ENCODE results near the gene NMNAT2. TPM values are rescaled to one million over a fixed set of nuclear protein-coding genes. Genes with fewer than 3 reads are reported as not detected.

NMNAT2 gene
- total and polyA plus RNA-seq, 2 experiments from 2014 or later = 0.12 TPM; not detected in 1

DNA sequence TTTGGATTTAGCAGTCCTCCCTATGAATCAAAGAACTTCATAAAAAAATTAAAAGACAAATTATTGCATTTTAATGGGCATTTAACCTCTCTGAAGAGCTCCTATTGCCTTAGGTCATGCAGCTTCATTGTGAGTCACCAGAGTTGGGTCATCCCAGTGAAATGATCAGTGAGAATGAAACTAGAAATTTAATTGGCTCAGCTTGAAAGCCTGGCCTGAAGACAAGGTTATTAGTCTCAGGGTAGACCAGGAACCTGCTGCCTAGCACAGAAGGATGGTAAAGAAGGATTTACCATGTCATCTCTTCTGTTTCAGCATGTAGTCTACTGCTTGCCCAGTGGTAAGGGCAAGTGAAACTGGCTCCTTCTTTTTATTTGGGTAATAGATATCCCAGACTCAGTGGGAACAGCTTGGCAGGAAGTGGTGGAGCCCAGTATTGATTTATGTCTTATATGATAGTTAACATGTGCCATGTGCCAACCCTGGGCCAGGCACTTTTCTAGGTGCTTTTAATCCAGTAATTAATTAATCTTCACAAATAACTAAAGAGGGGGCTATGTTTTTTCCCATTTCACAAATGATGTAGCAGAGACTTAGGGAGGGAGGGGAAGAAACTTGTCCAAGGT is 208.5 kb downstream of the NMNAT2 start:
- DNase-seq (ENCODE audit: low read depth in 1 of 2, low spot score in 1 of 2) = peak in 1 of 2 donors; percentile 74
- TF ChIP-seq, protein P1, sequence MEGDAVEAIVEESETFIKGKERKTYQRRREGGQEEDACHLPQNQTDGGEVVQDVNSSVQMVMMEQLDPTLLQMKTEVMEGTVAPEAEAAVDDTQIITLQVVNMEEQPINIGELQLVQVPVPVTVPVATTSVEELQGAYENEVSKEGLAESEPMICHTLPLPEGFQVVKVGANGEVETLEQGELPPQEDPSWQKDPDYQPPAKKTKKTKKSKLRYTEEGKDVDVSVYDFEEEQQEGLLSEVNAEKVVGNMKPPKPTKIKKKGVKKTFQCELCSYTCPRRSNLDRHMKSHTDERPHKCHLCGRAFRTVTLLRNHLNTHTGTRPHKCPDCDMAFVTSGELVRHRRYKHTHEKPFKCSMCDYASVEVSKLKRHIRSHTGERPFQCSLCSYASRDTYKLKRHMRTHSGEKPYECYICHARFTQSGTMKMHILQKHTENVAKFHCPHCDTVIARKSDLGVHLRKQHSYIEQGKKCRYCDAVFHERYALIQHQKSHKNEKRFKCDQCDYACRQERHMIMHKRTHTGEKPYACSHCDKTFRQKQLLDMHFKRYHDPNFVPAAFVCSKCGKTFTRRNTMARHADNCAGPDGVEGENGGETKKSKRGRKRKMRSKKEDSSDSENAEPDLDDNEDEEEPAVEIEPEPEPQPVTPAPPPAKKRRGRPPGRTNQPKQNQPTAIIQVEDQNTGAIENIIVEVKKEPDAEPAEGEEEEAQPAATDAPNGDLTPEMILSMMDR (IDR thresholded peaks at IDR 0.05; ENCODE audit: low read depth, low read length) = no peak
- Histone ChIP-seq H3K27ac (no peak overlapping the region), H3K9me3 (ENCODE audit: low read depth) (no peaks in the 10 kb centered on the region), H3K36me3 (no peaks in the 10 kb centered on the region), H3K4me3 (no peak overlapping the region), H3K4me1 (ENCODE audit: low read depth) (no peaks in the 10 kb centered on the region), H3K27me3 (no peaks in the 10 kb centered on the region)

DNA sequence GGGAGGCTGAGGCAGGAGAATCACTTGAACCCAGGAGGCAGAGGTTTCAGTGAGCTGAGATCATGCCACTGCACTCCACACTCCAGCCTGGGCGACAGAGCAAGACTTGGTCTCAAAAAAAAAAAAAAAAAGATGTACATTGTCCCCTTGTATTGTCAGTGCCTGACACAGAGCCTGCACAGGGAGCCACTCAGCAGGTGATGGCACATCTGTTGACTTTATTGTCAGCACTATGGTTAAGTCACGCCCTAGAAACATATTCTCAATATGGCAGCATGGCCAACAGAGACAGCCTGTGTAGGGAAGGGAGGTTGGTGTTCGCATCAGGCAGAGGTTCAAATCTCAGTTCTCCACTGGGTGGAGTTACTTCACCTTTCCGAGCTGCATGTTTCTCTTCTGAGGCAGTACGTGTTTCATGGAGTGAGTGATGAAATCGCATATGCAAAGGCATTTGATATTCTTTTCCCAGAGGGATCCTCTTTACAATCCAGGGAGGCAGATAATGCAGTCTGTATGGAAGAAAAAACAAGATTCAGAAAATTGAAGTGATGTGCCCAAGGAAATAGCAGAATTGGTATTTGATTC is 211.6 kb downstream of the NMNAT2 start:
- H3K27me3 ChIP-seq = no peaks in the 10 kb centered on the region
- TF ChIP-seq, protein P1 (IDR thresholded peaks at IDR 0.05; ENCODE audit: low read depth, low read length) = no peak
- H3K4me1 ChIP-seq (ENCODE audit: low read depth) = no peaks in the 10 kb centered on the region
- no peak overlapping the region for H3K4me3 ChIP-seq
- H3K9me3 ChIP-seq (ENCODE audit: low read depth) = no peaks in the 10 kb centered on the region
- DNase-seq (ENCODE audit: low read depth in 1 of 2, low spot score in 1 of 2) = peak in 1 of 2 donors; percentile 62
- no peak overlapping the region for H3K27ac ChIP-seq
- no peaks in the 10 kb centered on the region for H3K36me3 ChIP-seq

DNA sequence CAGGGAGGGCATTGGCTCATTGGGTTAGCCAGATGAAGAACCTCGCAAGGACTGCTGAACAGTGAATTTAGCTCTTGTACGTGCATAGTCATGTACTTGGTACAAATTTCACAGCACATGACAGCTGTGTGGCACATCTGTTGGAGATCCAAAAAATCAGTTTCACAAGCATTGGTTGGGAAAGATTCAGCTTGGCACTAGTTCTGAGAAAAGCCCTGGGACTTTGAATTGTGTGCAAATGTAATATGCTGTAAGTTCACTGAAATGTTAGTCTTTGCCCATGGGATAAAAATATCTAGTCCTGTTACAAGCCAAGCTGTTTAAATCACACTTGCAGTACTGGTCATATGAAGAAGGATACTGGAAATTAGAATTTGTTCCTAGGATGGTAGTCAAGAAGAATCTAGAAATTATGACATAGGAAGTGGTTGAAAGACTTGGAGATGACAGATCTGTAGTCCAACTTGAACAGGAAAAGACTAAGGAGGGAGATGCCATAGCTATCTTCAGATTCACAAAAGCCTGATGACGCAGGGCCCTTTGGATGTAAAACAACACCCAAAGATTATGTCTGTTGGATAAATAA is 212.9 kb downstream of the NMNAT2 start:
- Histone ChIP-seq H3K4me1 (ENCODE audit: low read depth) (no peaks in the 10 kb centered on the region), H3K4me3 (no peak overlapping the region), H3K9me3 (ENCODE audit: low read depth) (no peaks in the 10 kb centered on the region), H3K27ac (no peak overlapping the region), H3K36me3 (no peaks in the 10 kb centered on the region), H3K27me3 (no peaks in the 10 kb centered on the region)
- TF ChIP-seq, protein P1 (IDR thresholded peaks at IDR 0.05; ENCODE audit: low read depth, low read length) = no peak
- peak in 1 of 2 donors; percentile 93 for DNase-seq (ENCODE audit: low read depth in 1 of 2, low spot score in 1 of 2)

DNA sequence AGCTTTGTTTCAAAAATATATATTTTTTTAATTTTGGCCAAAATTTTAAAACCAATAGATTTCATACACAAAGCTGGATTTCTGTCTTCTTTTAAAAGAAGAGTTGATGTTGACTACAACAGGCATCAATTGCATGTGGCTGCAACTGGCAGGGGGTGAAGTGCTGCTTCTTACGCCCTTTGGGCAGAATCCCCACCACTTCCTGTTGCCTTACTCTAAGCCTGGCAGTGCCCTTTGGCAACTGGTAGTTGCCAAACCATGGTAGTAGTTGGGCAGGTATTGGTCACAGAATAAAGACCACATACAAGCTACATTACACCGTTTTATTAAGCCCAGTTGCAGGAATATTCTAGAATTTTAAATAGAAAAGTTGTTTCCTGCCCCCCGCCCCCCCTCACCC is 215.1 kb downstream of the NMNAT2 start:
- Histone ChIP-seq H3K4me3 (no peak overlapping the region), H3K27me3 (no peaks in the 10 kb centered on the region), H3K9me3 (ENCODE audit: low read depth) (no peaks in the 10 kb centered on the region), H3K27ac (no peak overlapping the region), H3K4me1 (ENCODE audit: low read depth) (no peaks in the 10 kb centered on the region), H3K36me3 (no peaks in the 10 kb centered on the region)
- TF ChIP-seq, protein P1 (IDR thresholded peaks at IDR 0.05; ENCODE audit: low read depth, low read length) = no peak
- DNase-seq (ENCODE audit: low read depth in 1 of 2, low spot score in 1 of 2) = no peak

DNA sequence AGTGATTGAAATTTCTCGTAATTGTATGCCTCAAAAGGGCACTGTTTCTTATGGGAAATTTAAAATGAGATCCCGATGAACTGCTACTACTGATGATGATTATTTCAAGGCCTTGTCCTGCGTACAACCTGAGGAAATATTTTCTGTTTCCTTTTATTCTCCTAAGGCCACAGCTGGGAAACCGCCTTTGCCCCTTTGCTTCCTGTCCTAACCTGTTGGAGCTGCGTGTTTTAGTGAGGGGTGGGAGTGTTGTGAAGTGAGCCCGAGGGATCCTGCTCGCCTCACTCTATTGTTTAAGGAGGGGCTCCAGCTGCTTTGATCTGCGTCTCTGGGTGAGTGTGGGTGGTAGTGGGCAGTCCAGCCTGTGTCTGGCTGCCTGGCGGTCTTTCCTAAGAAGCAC is 217.7 kb downstream of the NMNAT2 start:
- H3K36me3 ChIP-seq = no peaks in the 10 kb centered on the region
- TF ChIP-seq, protein P1 (IDR thresholded peaks at IDR 0.05; ENCODE audit: low read depth, low read length) = no peak

More for the DNA sequence above, 217.7 kb downstream of the NMNAT2 start:
- Histone ChIP-seq H3K27me3 (no peaks in the 10 kb centered on the region), H3K4me1 (ENCODE audit: low read depth) (no peaks in the 10 kb centered on the region), H3K9me3 (ENCODE audit: low read depth) (no peaks in the 10 kb centered on the region), H3K4me3 (no peak overlapping the region), H3K27ac (no peak overlapping the region)
- DNase-seq (ENCODE audit: low read depth in 1 of 2, low spot score in 1 of 2) = no peak

Measured in cardiac muscle cell (in vitro differentiated cells and primary cell).